ENCODE data around the gene ZNF385B. TPM values are rescaled to one million over a fixed set of nuclear protein-coding genes. Genes with fewer than 3 reads are reported as not detected.

The ZNF385B gene
- total RNA-seq, 4 donors from 2014 or later = 0.89 to 3.6 (median 1.8) TPM

GRCh38 chr2:179686718-179687342 is 174.6 kb downstream of the ZNF385B start:
- 30% methylated on average over 2 of the region's 2 CpGs for WGBS
- no peaks in the 10 kb centered on the region for H3K4me1 ChIP-seq
- H3K36me3 ChIP-seq = no peaks in the 10 kb centered on the region
- no peak overlapping the region for H3K4me3 ChIP-seq
- no peak for DNase-seq (ENCODE audit: low spot score in 2 of 2)
- TF ChIP-seq POLR2A (IDR thresholded peaks at IDR 0.05) (no peak), EP300 (IDR thresholded peaks at IDR 0.05) (no peak), CTCF (IDR thresholded peaks at IDR 0.05) (no peak), POLR2AphosphoS5 (IDR thresholded peaks at IDR 0.05) (no peak)
- no peaks in the 10 kb centered on the region for H3K27me3 ChIP-seq
- no peaks in the 10 kb centered on the region for H3K9me3 ChIP-seq
- no peak overlapping the region for H3K27ac ChIP-seq

- TF ChIP-seq POLR2AphosphoS5 (IDR thresholded peaks at IDR 0.05) (no peak), CTCF (IDR thresholded peaks at IDR 0.05) (no peak), EP300 (IDR thresholded peaks at IDR 0.05) (no peak), POLR2A (IDR thresholded peaks at IDR 0.05) (no peak)
- 90% methylated on average over 2 of the region's 2 CpGs for WGBS
- Histone ChIP-seq H3K4me3 (no peak overlapping the region), H3K27ac (no peak overlapping the region), H3K4me1 (no peaks in the 10 kb centered on the region), H3K27me3 (no peaks in the 10 kb centered on the region), H3K9me3 (no peaks in the 10 kb centered on the region), H3K36me3 (no peaks in the 10 kb centered on the region)
- no peak for DNase-seq (ENCODE audit: low spot score in 2 of 2)
Observed at GRCh38 chr2:179686069-179686468, 175.3 kb downstream of the ZNF385B start.

GRCh38 chr2:179685146-179685545 is 176.3 kb downstream of the ZNF385B start:
- Histone ChIP-seq H3K4me1 (no peaks in the 10 kb centered on the region), H3K27me3 (no peaks in the 10 kb centered on the region), H3K4me3 (no peak overlapping the region), H3K9me3 (no peaks in the 10 kb centered on the region), H3K27ac (no peak overlapping the region), H3K36me3 (no peaks in the 10 kb centered on the region)
- TF ChIP-seq POLR2AphosphoS5 (IDR thresholded peaks at IDR 0.05) = no peak
- TF ChIP-seq POLR2A (IDR thresholded peaks at IDR 0.05) = no peak
- TF ChIP-seq CTCF (IDR thresholded peaks at IDR 0.05) = no peak
- TF ChIP-seq EP300 (IDR thresholded peaks at IDR 0.05) = no peak
- 98% methylated on average over 1 of the region's 1 CpG for WGBS
- no peak for DNase-seq (ENCODE audit: low spot score in 2 of 2)

- H3K4me1 ChIP-seq = peaks cover 6% of the 10 kb centered on the region
- 89% methylated on average over 5 of the region's 5 CpGs for WGBS
- H3K9me3 ChIP-seq = no peaks in the 10 kb centered on the region
- no peak for DNase-seq (ENCODE audit: low spot score in 2 of 2)
- no peak overlapping the region for H3K4me3 ChIP-seq
- H3K36me3 ChIP-seq = no peaks in the 10 kb centered on the region
- H3K27ac ChIP-seq = no peak overlapping the region
- no peaks in the 10 kb centered on the region for H3K27me3 ChIP-seq
- TF ChIP-seq POLR2A (IDR thresholded peaks at IDR 0.05) (no peak), CTCF (IDR thresholded peaks at IDR 0.05) (no peak), EP300 (IDR thresholded peaks at IDR 0.05) (no peak)
Observed at GRCh38 chr2:179682756-179683155, 178.7 kb downstream of the ZNF385B start.

- H3K36me3 ChIP-seq = no peaks in the 10 kb centered on the region
- WGBS = 65% methylated on average over 2 of the region's 2 CpGs
- H3K4me3 ChIP-seq = no peak overlapping the region
- peaks cover 18% of the 10 kb centered on the region for H3K4me1 ChIP-seq
- H3K9me3 ChIP-seq = no peaks in the 10 kb centered on the region
- no peak for TF ChIP-seq CTCF (IDR thresholded peaks at IDR 0.05)
- TF ChIP-seq POLR2A (IDR thresholded peaks at IDR 0.05) = no peak
- TF ChIP-seq POLR2AphosphoS5 (IDR thresholded peaks at IDR 0.05) = no peak
- TF ChIP-seq EP300 (IDR thresholded peaks at IDR 0.05) = no peak
- H3K27me3 ChIP-seq = no peaks in the 10 kb centered on the region
- no peak for DNase-seq (ENCODE audit: low spot score in 2 of 2)
- no peak overlapping the region for H3K27ac ChIP-seq
Observed at GRCh38 chr2:179677746-179678505, 183.5 kb downstream of the ZNF385B start.
